Astrocyte of the cerebellum (primary cell): ENCODE measurements around the gene ADORA1.

ENCODE experiments used
- DNase-seq: peaks from one replicate; pipeline ENCODE4 v3.0.0-alpha.2; 2011; ENCODE audit warnings: low read depth
- H3K4me3 ChIP-seq: 2 replicates; pipeline ENCODE4 v1.5.1; 2011; ENCODE audit warnings: mild to moderate bottlenecking, low read depth, low read length, moderate library complexity
- in situ Hi-C: cut with HindIII; loops from 2 replicates; pipeline ENCODE4 v1.10.0; 2017; ENCODE audit warnings: low sequenced_read_pairs
- TF ChIP-seq, protein P1 (sequence below): IDR thresholded peaks from 2 replicates; pipeline ENCODE4 v1.5.1; 2012; ENCODE audit warnings: low read length, low read depth, moderate library complexity, mild to moderate bottlenecking; ENCODE audit errors: missing control alignments

The ADORA1 gene

DNA sequence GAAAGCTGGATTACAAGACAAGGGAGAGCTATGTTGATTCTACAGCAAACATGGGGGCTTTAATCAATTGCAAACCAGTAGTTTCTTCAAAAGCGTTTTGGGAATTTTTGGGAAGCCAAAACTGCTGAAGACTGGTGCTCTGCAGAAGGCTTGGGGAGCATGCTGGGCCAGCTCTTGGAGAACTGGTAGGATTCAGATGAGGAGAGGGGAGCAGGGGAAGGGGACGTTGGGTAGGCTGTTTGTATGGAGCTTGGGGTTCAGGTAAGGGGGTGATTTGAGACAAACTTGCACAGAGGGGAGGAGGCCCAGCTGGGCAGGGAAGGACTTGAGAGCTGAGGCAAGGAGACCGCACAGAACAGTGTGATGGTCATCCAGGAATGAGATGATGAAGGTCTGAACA, 39.1 kb upstream of the ADORA1 start:
- no peak for DNase-seq
- in situ Hi-C loops, result no loop called here
- no peak overlapping the region for H3K4me3 ChIP-seq
- TF ChIP-seq, protein P1, sequence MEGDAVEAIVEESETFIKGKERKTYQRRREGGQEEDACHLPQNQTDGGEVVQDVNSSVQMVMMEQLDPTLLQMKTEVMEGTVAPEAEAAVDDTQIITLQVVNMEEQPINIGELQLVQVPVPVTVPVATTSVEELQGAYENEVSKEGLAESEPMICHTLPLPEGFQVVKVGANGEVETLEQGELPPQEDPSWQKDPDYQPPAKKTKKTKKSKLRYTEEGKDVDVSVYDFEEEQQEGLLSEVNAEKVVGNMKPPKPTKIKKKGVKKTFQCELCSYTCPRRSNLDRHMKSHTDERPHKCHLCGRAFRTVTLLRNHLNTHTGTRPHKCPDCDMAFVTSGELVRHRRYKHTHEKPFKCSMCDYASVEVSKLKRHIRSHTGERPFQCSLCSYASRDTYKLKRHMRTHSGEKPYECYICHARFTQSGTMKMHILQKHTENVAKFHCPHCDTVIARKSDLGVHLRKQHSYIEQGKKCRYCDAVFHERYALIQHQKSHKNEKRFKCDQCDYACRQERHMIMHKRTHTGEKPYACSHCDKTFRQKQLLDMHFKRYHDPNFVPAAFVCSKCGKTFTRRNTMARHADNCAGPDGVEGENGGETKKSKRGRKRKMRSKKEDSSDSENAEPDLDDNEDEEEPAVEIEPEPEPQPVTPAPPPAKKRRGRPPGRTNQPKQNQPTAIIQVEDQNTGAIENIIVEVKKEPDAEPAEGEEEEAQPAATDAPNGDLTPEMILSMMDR, result no peak

DNA sequence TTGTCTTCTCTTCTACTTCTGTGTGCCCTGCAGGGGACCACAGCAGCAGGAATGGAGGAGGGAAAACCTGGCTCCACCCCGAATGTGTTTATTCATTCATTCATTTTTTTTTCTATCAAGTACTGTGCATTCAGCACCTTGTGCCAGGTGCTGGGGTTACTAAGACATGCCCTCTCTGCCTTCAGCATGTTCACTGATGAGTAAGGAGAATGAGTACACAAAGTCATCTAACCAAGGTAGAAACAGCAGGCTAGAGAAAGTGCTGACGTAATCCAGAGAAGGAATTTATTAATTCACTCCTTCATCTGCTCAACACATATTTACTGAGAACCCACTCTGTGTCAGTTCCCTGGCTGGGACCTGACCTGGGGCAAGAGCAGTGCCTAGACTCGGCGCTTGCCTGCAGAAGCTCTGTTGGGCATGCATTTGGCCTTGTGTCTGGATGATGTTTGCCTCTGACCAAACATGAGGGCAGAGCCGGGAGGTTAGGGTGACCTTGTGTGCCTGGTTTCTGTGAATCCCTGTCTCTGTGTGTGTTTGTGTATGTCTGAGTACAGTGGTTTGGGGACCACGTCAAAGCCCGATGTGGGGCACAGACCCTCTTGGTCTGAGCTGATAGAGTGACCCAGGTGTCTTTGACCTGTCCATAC, 38.4 kb upstream of the ADORA1 start:
- no peak for DNase-seq
- in situ Hi-C loops, result no loop called here
- H3K4me3 ChIP-seq, result no peak overlapping the region
- TF ChIP-seq, protein P1, result no peak

DNA sequence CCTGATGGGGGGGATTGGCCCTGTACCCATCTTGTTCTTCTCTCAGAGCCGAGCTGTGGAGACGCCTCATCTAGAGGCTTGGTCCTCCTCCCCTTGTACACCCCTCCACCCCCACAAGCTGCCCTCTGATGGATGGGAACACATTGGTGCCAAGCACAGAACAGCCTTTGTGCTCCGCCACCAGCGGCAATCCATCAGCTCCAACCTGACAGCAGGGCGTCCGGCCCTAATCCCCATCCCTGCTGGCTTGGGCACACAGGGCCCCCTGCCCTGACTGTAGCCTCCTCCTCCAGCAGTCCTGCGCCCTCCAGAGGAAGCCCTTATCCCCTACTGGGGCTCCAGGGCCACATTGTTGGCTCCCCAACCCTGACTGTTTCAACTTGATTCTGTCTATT, 37.9 kb upstream of the ADORA1 start:
- H3K4me3 ChIP-seq, result no peak overlapping the region
- in situ Hi-C loops, result no loop called here
- DNase-seq, result no peak
- TF ChIP-seq, protein P1, result no peak

DNA sequence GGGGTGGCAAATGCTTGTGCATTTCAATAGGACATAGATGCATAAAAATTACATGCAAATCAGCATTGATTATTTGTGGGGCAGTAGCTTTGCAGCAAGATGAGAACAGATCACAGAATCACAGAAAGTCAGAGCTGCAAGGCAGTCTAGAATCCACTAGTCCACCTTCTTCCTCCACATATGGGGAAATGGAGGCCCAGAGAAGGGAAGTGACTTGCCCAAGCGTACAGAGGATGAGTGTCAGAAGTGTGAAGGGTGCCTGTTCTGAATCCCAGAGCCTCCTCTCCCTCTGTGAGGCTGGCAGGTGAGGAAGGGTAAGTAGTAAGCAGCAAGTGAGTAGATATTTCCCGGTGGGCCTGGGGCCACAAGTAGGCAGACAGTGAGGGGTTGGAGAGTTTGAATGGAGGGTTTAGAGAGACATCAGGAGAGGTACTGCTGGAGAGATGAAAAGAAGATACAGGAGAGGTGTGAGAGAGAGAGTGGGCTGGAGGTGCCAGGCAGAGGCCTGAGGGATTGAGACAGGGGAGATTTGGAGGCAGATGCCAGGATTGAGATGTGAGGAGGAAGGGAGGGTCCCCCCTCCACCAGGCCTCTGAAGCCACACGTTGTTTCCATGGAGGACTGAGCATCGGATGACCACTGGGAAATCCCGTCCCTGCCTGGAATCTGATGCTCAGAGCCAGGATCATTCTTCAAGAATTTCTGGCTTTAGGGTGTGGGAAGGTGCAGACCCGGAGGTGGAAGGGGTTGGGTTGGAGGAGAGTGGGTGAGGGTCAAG, 36.9 kb upstream of the ADORA1 start:
- H3K4me3 ChIP-seq, result no peak overlapping the region
- no peak for DNase-seq
- TF ChIP-seq, protein P1, result no peak
- in situ Hi-C loops, result no loop called here

DNA sequence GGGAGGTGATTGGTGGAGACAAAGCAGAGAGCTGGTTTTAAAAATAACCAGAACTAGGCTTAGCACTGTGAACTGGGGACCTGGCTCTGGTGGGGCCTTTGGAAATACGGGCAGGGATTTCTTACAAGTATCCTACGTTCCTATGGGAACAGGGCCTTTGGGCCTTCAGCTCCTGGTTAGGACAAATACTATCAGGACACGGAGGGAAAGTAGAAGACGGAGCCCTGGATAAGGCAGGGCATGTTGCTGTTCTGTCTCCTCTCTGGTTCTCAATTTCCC, 36.4 kb upstream of the ADORA1 start:
- TF ChIP-seq, protein P1, result no peak
- H3K4me3 ChIP-seq, result no peak overlapping the region
- DNase-seq, result no peak
- in situ Hi-C loops, result no loop called here

DNA sequence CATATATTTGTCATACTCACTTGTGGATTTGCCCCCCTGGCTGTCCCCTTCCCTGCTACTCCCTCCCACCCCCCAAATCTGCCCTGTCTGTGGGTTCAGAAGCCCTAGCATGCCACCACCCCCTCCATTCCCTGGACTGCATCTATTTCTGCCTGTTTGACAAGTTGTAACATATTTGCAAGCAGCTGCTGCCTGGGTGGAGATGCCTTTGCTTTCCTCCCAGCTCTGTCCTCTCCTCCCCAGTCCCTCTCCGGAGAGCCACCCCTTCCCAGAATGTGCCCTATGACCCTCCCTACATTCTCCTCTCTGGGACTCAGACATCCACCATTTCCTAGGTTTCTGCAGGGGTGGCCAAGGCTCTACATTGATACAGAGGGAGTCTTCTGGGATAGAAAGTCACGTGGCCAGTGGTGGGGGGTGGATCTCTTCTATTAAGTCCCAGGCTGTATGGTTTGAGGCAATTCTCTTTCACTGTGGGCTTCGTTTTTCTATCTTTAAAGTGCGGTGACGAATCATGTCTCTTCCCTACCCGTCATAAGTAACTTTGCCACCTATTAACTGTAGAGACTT, 35.7 kb upstream of the ADORA1 start:
- H3K4me3 ChIP-seq, result no peak overlapping the region
- in situ Hi-C loops, result no loop called here
- TF ChIP-seq, protein P1, result no peak
- no peak for DNase-seq
